B cell (primary cell): Measurements from ENCODE around the gene NGLY1. TPM values are rescaled to one million over a fixed set of nuclear protein-coding genes. Genes with fewer than 3 reads are reported as not detected.

ENCODE experiments used
- ATAC-seq: fragments of 200-7000 bp; cut with Tn5 transposase; one replicate; pipeline ENCODE4 v1.10.0; 2021; ENCODE audit warnings: low read depth, mild to moderate bottlenecking, moderate number of reproducible peaks, moderate library complexity
- CTCF ChIA-PET: fragments of 350-600 bp; sonication (Branson Sonifier 250); formaldehyde crosslinking; loops from one replicate; lab custom pipeline; 2021; ENCODE audit warnings: antibody characterized with exemption, inconsistent platforms; lab: Charles Lee
- POLR2A ChIA-PET: fragments of 350-600 bp; sonication (Branson Sonifier 250); formaldehyde crosslinking; loops from one replicate; lab custom pipeline; 2021; ENCODE audit warnings: antibody characterized with exemption; lab: Charles Lee
- DNase-seq: peaks from one replicate; pipeline ENCODE4 v3.0.0; 2013
- H2AFZ ChIP-seq: 2 replicates; pipeline ENCODE4 v1.6.1; 2012; ENCODE audit warnings: mild to moderate bottlenecking, low read depth, low read length; ENCODE audit not compliant: insufficient read depth, poor library complexity, severe bottlenecking
- H3K27ac ChIP-seq, 2 donors: 1 replicate in 1 of 2; 2 replicates in 1 of 2; pipeline ENCODE4 v1.5.1; 2012 to 2013; ENCODE audit warnings: low read length in 2 of 2, mild to moderate bottlenecking in 2 of 2, moderate library complexity in 1 of 2
- H3K27me3 ChIP-seq, 4 experiments: fragments of 200-600 bp in 1 of 4; sonication (generic) in 1 of 4; replicated peaks in 1 of 4; 1 replicate in 2 of 4; 2 replicates in 2 of 4; pipeline versions ENCODE4 v1.6.1 to v1.7.0; 2013 to 2016; ENCODE audit warnings: low read length in 3 of 4, mild to moderate bottlenecking in 2 of 4, mixed read lengths in 1 of 4, moderate library complexity in 1 of 4; ENCODE audit not compliant: insufficient read depth in 4 of 4, control insufficient read depth in 3 of 4; ENCODE audit errors: control extremely low read depth in 1 of 4
- H3K36me3 ChIP-seq, 2 experiments: replicated peaks in 1 of 2; 1 replicate in 1 of 2; 2 replicates in 1 of 2; pipeline versions ENCODE4 v1.6.1 to v1.7.1; 2013; ENCODE audit warnings: low read length in 1 of 2; ENCODE audit not compliant: insufficient read depth in 2 of 2, control insufficient read depth in 1 of 2; ENCODE audit errors: control extremely low read depth in 1 of 2, extremely low read depth in 1 of 2
- H3K4me1 ChIP-seq, 2 donors: fragments of 200-600 bp in 1 of 2; sonication (generic) in 1 of 2; 1 replicate in 1 of 2; 2 replicates in 1 of 2; pipeline versions ENCODE4 v1.5.1 to v1.6.1; 2013 to 2017; ENCODE audit warnings: low read length in 2 of 2; ENCODE audit not compliant: control insufficient read depth in 2 of 2, insufficient read depth in 2 of 2
- H3K4me2 ChIP-seq: replicated peaks from 2 replicates; pipeline ENCODE3; 2012; ENCODE audit warnings: mild to moderate bottlenecking, low read depth, low read length; ENCODE audit not compliant: poor library complexity, severe bottlenecking
- H3K4me3 ChIP-seq, 5 experiments: fragments of 200-600 bp in 1 of 5; sonication (generic) in 1 of 5; 1 replicate in 3 of 5; 2 replicates in 2 of 5; pipeline versions ENCODE4 v1.5.1 to v1.7.0; 2011 to 2016; ENCODE audit warnings: low read length in 4 of 5, mild to moderate bottlenecking in 4 of 5, low read depth in 2 of 5, control low read depth in 1 of 5, moderate library complexity in 1 of 5; ENCODE audit not compliant: insufficient read depth in 1 of 5; ENCODE audit errors: control extremely low read depth in 1 of 5, extremely low read depth in 1 of 5
- H3K79me2 ChIP-seq: fragments of 200-600 bp; sonication (generic); one replicate; pipeline ENCODE4 v1.6.0; 2016; ENCODE audit warnings: low read length; ENCODE audit not compliant: control insufficient read depth, insufficient read depth
- H3K9ac ChIP-seq: fragments of 200-600 bp; sonication (generic); 2 replicates; pipeline ENCODE4 v1.6.1; 2017; ENCODE audit warnings: mild to moderate bottlenecking, low read length, moderate library complexity
- H3K9me3 ChIP-seq, 3 donors: one replicate each; pipeline versions ENCODE4 v1.6.1 to v1.7.1; 2013; ENCODE audit warnings: low read length in 2 of 3; ENCODE audit not compliant: control insufficient read depth in 2 of 3, insufficient read depth in 1 of 3; ENCODE audit errors: control extremely low read depth in 1 of 3
- H4K20me1 ChIP-seq: 2 replicates; pipeline ENCODE4 v1.6.0; 2012; ENCODE audit warnings: mild to moderate bottlenecking, low read length; ENCODE audit not compliant: insufficient read depth, control insufficient read depth, poor library complexity, severe bottlenecking
- H3K27ac Mint-ChIP-seq: one replicate; pipeline ENCODE4 v1.8.0; 2021; ENCODE audit warnings: mixed read lengths
- H3K27me3 Mint-ChIP-seq: one replicate; pipeline ENCODE4 v1.8.0; 2021; ENCODE audit warnings: mixed read lengths
- H3K4me1 Mint-ChIP-seq: one replicate; pipeline ENCODE4 v1.8.0; 2021; ENCODE audit warnings: mixed read lengths
- H3K4me3 Mint-ChIP-seq: one replicate; pipeline ENCODE4 v1.8.0; 2021; ENCODE audit warnings: mixed read lengths
- H3K9me3 Mint-ChIP-seq: one replicate; pipeline ENCODE4 v1.8.0; 2022; ENCODE audit warnings: mixed read lengths; ENCODE audit not compliant: insufficient read depth
- EZH2 ChIP-seq: IDR thresholded peaks from 2 replicates; pipeline ENCODE4 v1.6.1; 2012; ENCODE audit warnings: borderline replicate concordance, low read depth, mild to moderate bottlenecking, moderate library complexity, low read length; ENCODE audit not compliant: insufficient read depth, poor library complexity, severe bottlenecking
- WGBS: methylation state at CpG from one replicate; pipeline ENCODE4 v1.1.5; 2013; ENCODE audit warnings: missing lambda C conversion rate; ENCODE audit not compliant: insufficient coverage; 5-methylcytosine and 5-hydroxymethylcytosine counted together
- intact Hi-C: fragments of 100-400 bp; cut with micrococcal nuclease; formaldehyde crosslinking; loops from one replicate; pipeline ENCODE4 v1.10.0; 2022
- polyA plus RNA-seq: library from polyadenylated mRNA; depleted of rRNA; stranded (reverse); fragments of >200 nt; gene quantifications from 2 replicates; pipeline ENCODE4 v1.2.3, GENCODE V29; 2012
- total RNA-seq, 2 donors: library from RNA; stranded (reverse); fragments of 120-200 nt in 1 of 2; gene quantifications; 1 replicate in 1 of 2; 2 replicates in 1 of 2; pipeline versions ENCODE4 v1.2.3 to v1.2.4, GENCODE V29; 2013 to 2022
- TF ChIP-seq, protein P1 (sequence below): fragments of 200-600 bp; IDR thresholded peaks from one replicate; pipeline ENCODE4 v1.8.0; 2022; ENCODE audit warnings: antibody characterized with exemption, mild to moderate bottlenecking

Gene NGLY1
- total and polyA plus RNA-seq, 2 donors (not counting 1 experiment from before 2014, with no cell fraction given), result 24.2 to 145 TPM

- no peak overlapping the region for H2AFZ ChIP-seq
These were observed 87.4 kb downstream of the NGLY1 start for GRCh38 chr3:25695731-25696420.

DNA sequence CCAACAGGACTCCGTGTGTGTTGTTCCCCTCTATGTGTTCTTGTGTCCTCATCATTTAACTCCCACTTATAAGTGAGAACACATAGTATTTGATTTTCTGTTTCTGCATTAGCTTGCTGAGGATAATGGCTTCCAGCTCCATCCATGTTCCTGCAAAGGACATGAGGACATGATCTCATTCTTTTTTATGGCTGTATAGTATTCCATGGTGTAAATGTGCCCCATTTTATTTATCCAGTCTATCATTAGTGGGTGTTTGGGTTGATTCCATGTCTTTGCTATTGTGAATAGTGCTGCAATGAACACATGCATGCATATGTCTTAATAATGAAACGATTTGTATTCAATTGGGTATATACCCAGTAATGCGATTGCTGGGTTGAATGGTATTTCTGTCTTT lies 90.0 kb downstream of the NGLY1 start:
- ChIA-PET CTCF (no interaction called here), POLR2A (no interaction called here)
- no peak overlapping the region for H3K27ac Mint-ChIP-seq
- no CpG with 5 or more reads among the region's 3 CpGs for WGBS
- Histone ChIP-seq H3K27me3 (no peaks in the 10 kb centered on the region), H3K4me3 (no peak overlapping the region), H4K20me1 (no peaks in the 10 kb centered on the region), H3K36me3 (no peaks in the 10 kb centered on the region), H3K79me2 (no peaks in the 10 kb centered on the region), H3K9me3 (no peaks in the 10 kb centered on the region), H3K9ac (no peak overlapping the region), H3K4me2 (no peak overlapping the region), H2AFZ (no peak overlapping the region), H3K4me1 (no peaks in the 10 kb centered on the region), H3K27ac (no peak overlapping the region)
- H3K4me3 Mint-ChIP-seq, result no peak overlapping the region
- DNase-seq (no peak), ATAC-seq (no peak)
- no peaks in the 10 kb centered on the region for H3K9me3 Mint-ChIP-seq
- intact Hi-C loops, result no loop called here
- TF ChIP-seq, protein P1, sequence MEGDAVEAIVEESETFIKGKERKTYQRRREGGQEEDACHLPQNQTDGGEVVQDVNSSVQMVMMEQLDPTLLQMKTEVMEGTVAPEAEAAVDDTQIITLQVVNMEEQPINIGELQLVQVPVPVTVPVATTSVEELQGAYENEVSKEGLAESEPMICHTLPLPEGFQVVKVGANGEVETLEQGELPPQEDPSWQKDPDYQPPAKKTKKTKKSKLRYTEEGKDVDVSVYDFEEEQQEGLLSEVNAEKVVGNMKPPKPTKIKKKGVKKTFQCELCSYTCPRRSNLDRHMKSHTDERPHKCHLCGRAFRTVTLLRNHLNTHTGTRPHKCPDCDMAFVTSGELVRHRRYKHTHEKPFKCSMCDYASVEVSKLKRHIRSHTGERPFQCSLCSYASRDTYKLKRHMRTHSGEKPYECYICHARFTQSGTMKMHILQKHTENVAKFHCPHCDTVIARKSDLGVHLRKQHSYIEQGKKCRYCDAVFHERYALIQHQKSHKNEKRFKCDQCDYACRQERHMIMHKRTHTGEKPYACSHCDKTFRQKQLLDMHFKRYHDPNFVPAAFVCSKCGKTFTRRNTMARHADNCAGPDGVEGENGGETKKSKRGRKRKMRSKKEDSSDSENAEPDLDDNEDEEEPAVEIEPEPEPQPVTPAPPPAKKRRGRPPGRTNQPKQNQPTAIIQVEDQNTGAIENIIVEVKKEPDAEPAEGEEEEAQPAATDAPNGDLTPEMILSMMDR, result no peak
- no peak for TF ChIP-seq EZH2
- no peaks in the 10 kb centered on the region for H3K27me3 Mint-ChIP-seq
- H3K4me1 Mint-ChIP-seq, result no peaks in the 10 kb centered on the region

More at GRCh38 chr3:25695731-25696420, 87.4 kb downstream of the NGLY1 start:
- ATAC-seq (no peak), DNase-seq (no peak)
- Mint-ChIP-seq H3K4me1 (no peaks in the 10 kb centered on the region), H3K9me3 (no peaks in the 10 kb centered on the region), H3K4me3 (no peak overlapping the region), H3K27me3 (no peaks in the 10 kb centered on the region), H3K27ac (no peak overlapping the region)
- POLR2A ChIA-PET, result no interaction called here
- H3K9me3 ChIP-seq, result no peaks in the 10 kb centered on the region
- H3K27ac ChIP-seq, result no peak overlapping the region
- CTCF ChIA-PET, result interaction anchor here (1.2 kb wide), 1 partner anchor 47 kb away, joined by 4 read pairs; no protein-coding TSS in a partner anchor
- H3K4me2 ChIP-seq, result no peak overlapping the region
- whole genome bisulfite sequencing, result no CpG with 5 or more reads among the region's 4 CpGs
- H3K36me3 ChIP-seq, result no peaks in the 10 kb centered on the region
- H4K20me1 ChIP-seq, result no peaks in the 10 kb centered on the region
- H3K27me3 ChIP-seq, result no peaks in the 10 kb centered on the region
- H3K79me2 ChIP-seq, result no peaks in the 10 kb centered on the region
- TF ChIP-seq, protein P1, result no peak
- no peak for TF ChIP-seq EZH2
- no peak overlapping the region for H3K4me3 ChIP-seq
- intact Hi-C loops, result no loop called here
- no peaks in the 10 kb centered on the region for H3K4me1 ChIP-seq
- no peak overlapping the region for H3K9ac ChIP-seq
